Breast epithelium (tissue), 4 donors: ENCODE data around the gene ARMCX4. TPM values are rescaled to one million over a fixed set of nuclear protein-coding genes. Genes with fewer than 3 reads are reported as not detected.

Source experiments
- DNase-seq, 2 donors: peaks; one replicate each; pipeline ENCODE4 v3.0.0-alpha.2; 2019; ENCODE audit warnings: low spot score in 2 of 2
- H3K27ac ChIP-seq, 2 donors: fragments of 200-600 bp; sonication (generic) in 1 of 2; one replicate each; pipeline ENCODE4 v1.5.1; 2016 to 2019; ENCODE audit warnings: mild to moderate bottlenecking in 1 of 2
- H3K27me3 ChIP-seq, 2 donors: fragments of 200-600 bp; sonication (generic) in 1 of 2; one replicate each; pipeline versions ENCODE4 v1.5.1 to v1.6.0; 2017 to 2019; ENCODE audit warnings: control low read depth in 1 of 2, mild to moderate bottlenecking in 1 of 2
- H3K36me3 ChIP-seq: fragments of 200-600 bp; one replicate; pipeline ENCODE4 v1.5.1; 2019
- H3K4me1 ChIP-seq, 2 donors: fragments of 200-600 bp; sonication (generic); one replicate each; pipeline ENCODE4 v1.5.1; 2016 to 2019; ENCODE audit warnings: control low read depth in 1 of 2
- H3K4me3 ChIP-seq, 3 donors: fragments of 200-600 bp; sonication (generic); 1 replicate in 2 of 3; 2 replicates in 1 of 3; pipeline ENCODE4 v1.5.1; 2016 to 2019; ENCODE audit warnings: mild to moderate bottlenecking in 3 of 3, moderate library complexity in 2 of 3
- H3K9me3 ChIP-seq, 2 donors: fragments of 200-600 bp; sonication (generic) in 1 of 2; one replicate each; pipeline ENCODE4 v1.5.1; 2016 to 2019; ENCODE audit warnings: control low read depth in 1 of 2
- CTCF ChIP-seq, 3 donors: fragments of 450-650 bp; IDR thresholded peaks; one replicate each; pipeline ENCODE4 v1.5.1; 2016 to 2017; ENCODE audit warnings: antibody characterized with exemption in 3 of 3, mild to moderate bottlenecking in 3 of 3, moderate library complexity in 3 of 3
- POLR2A ChIP-seq: fragments of 450-650 bp; IDR thresholded peaks from one replicate; pipeline ENCODE4 v1.6.1; 2016; ENCODE audit warnings: antibody characterized with exemption, mild to moderate bottlenecking, moderate library complexity
- POLR2AphosphoS5 ChIP-seq, 3 donors: sonication (generic); formaldehyde crosslinking; IDR thresholded peaks; one replicate each; pipeline ENCODE4 v1.6.1; 2017; ENCODE audit warnings: antibody characterized with exemption in 3 of 3
- intact Hi-C: fragments of 100-400 bp; cut with DNase I; formaldehyde crosslinking; loops from one replicate; pipeline ENCODE4 v1.15.1; 2023; ENCODE audit warnings: low total_unique reads
- total RNA-seq, 3 donors: library from RNA; depleted of rRNA; stranded (reverse); fragments of >200 nt; gene quantifications; one replicate each; pipeline ENCODE4 v1.1.0, GENCODE V29; 2016

Gene ARMCX4
- total RNA-seq, 3 donors from 2014 or later, result 7.7 to 20.3 (median 11.8) TPM

GRCh38 chrX:101507372-101507771, 22.1 kb downstream of the ARMCX4 start:
- no peaks in the 10 kb centered on the region for H3K36me3 ChIP-seq
- TF ChIP-seq POLR2A (no peak), CTCF (IDR thresholded peaks at IDR 0.05) (no peak), POLR2AphosphoS5 (IDR thresholded peaks at IDR 0.05) (no peak)
- no peak overlapping the region for H3K27ac ChIP-seq
- DNase-seq, result no peak
- H3K4me3 ChIP-seq, result no peak overlapping the region
- intact Hi-C loops, result no loop called here
- peaks cover 0 to 10% of the 10 kb centered on the region in 2 donors for H3K27me3 ChIP-seq
- no peaks in the 10 kb centered on the region for H3K4me1 ChIP-seq
- H3K9me3 ChIP-seq, result no peaks in the 10 kb centered on the region

GRCh38 chrX:101507986-101508385, 22.7 kb downstream of the ARMCX4 start:
- no peak for DNase-seq
- Histone ChIP-seq H3K27ac (no peak overlapping the region), H3K9me3 (no peaks in the 10 kb centered on the region), H3K4me3 (no peak overlapping the region), H3K27me3 (peaks cover 0 to 10% of the 10 kb centered on the region in 2 donors), H3K4me1 (no peaks in the 10 kb centered on the region), H3K36me3 (no peaks in the 10 kb centered on the region)
- TF ChIP-seq POLR2AphosphoS5 (IDR thresholded peaks at IDR 0.05) (no peak), POLR2A (no peak), CTCF (IDR thresholded peaks at IDR 0.05) (no peak)
- intact Hi-C loops, result no loop called here

- no peak overlapping the region for H3K4me3 ChIP-seq
- DNase-seq, result no peak
- no peak for TF ChIP-seq POLR2AphosphoS5 (IDR thresholded peaks at IDR 0.05)
- no peak for TF ChIP-seq CTCF (IDR thresholded peaks at IDR 0.05)
- TF ChIP-seq POLR2A, result no peak
- intact Hi-C loops, result no loop called here
- H3K4me1 ChIP-seq, result no peaks in the 10 kb centered on the region
- peaks cover 0 to 3% of the 10 kb centered on the region in 2 donors for H3K27me3 ChIP-seq
- H3K9me3 ChIP-seq, result peaks cover 0 to 5% of the 10 kb centered on the region in 2 donors
- H3K36me3 ChIP-seq, result no peaks in the 10 kb centered on the region
- H3K27ac ChIP-seq, result no peak overlapping the region
These were observed 45.7 kb downstream of the ARMCX4 start for GRCh38 chrX:101530944-101531343.

Other genes starting within 250 kb of the ARMCX4 start
- gene TAF7L, start 194.1 kb upstream of the ARMCX4 start, total RNA-seq, result under 1 TPM in 1 of 3 donors, not detected in 2; 0.32 TPM
- gene TIMM8A, start 136.7 kb upstream of the ARMCX4 start, total RNA-seq, result 1 to 10 TPM; 3.5 to 4.7 (median 4.6) TPM
- gene BTK, start 99.3 kb upstream of the ARMCX4 start, total RNA-seq, result 10 to 100 TPM in 1 of 3 donors, 1 to 10 TPM in 2; 3.9 to 19.7 (median 7.9) TPM
- 100 to 1,000 TPM; 503 to 954 (median 526) TPM for gene RPL36A, start 94.4 kb upstream of the ARMCX4 start, total RNA-seq
- gene GLA, start 77.5 kb upstream of the ARMCX4 start, total RNA-seq, result 10 to 100 TPM; 20.5 to 43.0 (median 31.5) TPM
- gene HNRNPH2, start 77.2 kb upstream of the ARMCX4 start, total RNA-seq, result 10 to 100 TPM; 48.5 to 83.9 (median 66.2) TPM
- gene ARMCX1, start 65.1 kb downstream of the ARMCX4 start, total RNA-seq, result 10 to 100 TPM; 28.5 to 43.4 (median 36.9) TPM
- gene ARMCX6, start 132.5 kb downstream of the ARMCX4 start, total RNA-seq, result 10 to 100 TPM in 2 of 3 donors, 1 to 10 TPM in 1; 9.9 to 39.2 (median 23.6) TPM
- 10 to 100 TPM; 42.7 to 63.5 (median 50.1) TPM for gene ARMCX3, start 137.7 kb downstream of the ARMCX4 start, total RNA-seq
- gene ARMCX2, start 174.4 kb downstream of the ARMCX4 start, total RNA-seq, result 10 to 100 TPM; 13.4 to 40.2 (median 40.0) TPM